ENCODE results near the gene USP12.

The USP12 gene

GRCh38 chr13:27106144-27106543, 65.5 kb downstream of the USP12 start:
- no peak overlapping the region for H3K27ac Mint-ChIP-seq
- H3K9me3 Mint-ChIP-seq (ENCODE audit: low read depth) = no peaks in the 10 kb centered on the region
- H3K4me1 Mint-ChIP-seq (ENCODE audit: low read depth) = peaks cover 15% of the 10 kb centered on the region
- no peak overlapping the region for H3K4me3 Mint-ChIP-seq
- peaks cover 33% of the 10 kb centered on the region for H3K36me3 Mint-ChIP-seq
- no peaks in the 10 kb centered on the region for H3K27me3 Mint-ChIP-seq

- H3K4me3 Mint-ChIP-seq = no peak overlapping the region
- no peak overlapping the region for H3K27ac Mint-ChIP-seq
- H3K9me3 Mint-ChIP-seq (ENCODE audit: low read depth) = no peaks in the 10 kb centered on the region
- no peaks in the 10 kb centered on the region for H3K27me3 Mint-ChIP-seq
- H3K36me3 Mint-ChIP-seq = peaks cover 33% of the 10 kb centered on the region
- H3K4me1 Mint-ChIP-seq (ENCODE audit: low read depth) = peaks cover 14% of the 10 kb centered on the region
These were observed 67.0 kb downstream of the USP12 start for GRCh38 chr13:27104606-27105005.

- H3K4me3 Mint-ChIP-seq = no peak overlapping the region
- peaks cover 27% of the 10 kb centered on the region for H3K36me3 Mint-ChIP-seq
- no peaks in the 10 kb centered on the region for H3K27me3 Mint-ChIP-seq
- H3K27ac Mint-ChIP-seq = no peak overlapping the region
- peaks cover 17% of the 10 kb centered on the region for H3K4me1 Mint-ChIP-seq (ENCODE audit: low read depth)
- H3K9me3 Mint-ChIP-seq (ENCODE audit: low read depth) = no peaks in the 10 kb centered on the region
These were observed 69.8 kb downstream of the USP12 start for GRCh38 chr13:27101847-27102246.

GRCh38 chr13:27101289-27101688, 70.3 kb downstream of the USP12 start:
- Mint-ChIP-seq H3K36me3 (peaks cover 25% of the 10 kb centered on the region), H3K9me3 (ENCODE audit: low read depth) (no peaks in the 10 kb centered on the region), H3K4me3 (no peak overlapping the region), H3K27me3 (no peaks in the 10 kb centered on the region), H3K27ac (no peak overlapping the region), H3K4me1 (ENCODE audit: low read depth) (peaks cover 14% of the 10 kb centered on the region)

GRCh38 chr13:27097691-27098090, 73.9 kb downstream of the USP12 start:
- Mint-ChIP-seq H3K27ac (no peak overlapping the region), H3K9me3 (ENCODE audit: low read depth) (no peaks in the 10 kb centered on the region), H3K36me3 (peaks cover 25% of the 10 kb centered on the region), H3K4me3 (no peak overlapping the region), H3K27me3 (no peaks in the 10 kb centered on the region), H3K4me1 (ENCODE audit: low read depth) (peaks cover 12% of the 10 kb centered on the region)

- Mint-ChIP-seq H3K27ac (no peak overlapping the region), H3K4me1 (ENCODE audit: low read depth) (no peaks in the 10 kb centered on the region), H3K27me3 (no peaks in the 10 kb centered on the region), H3K36me3 (peaks cover 48% of the 10 kb centered on the region), H3K4me3 (no peak overlapping the region), H3K9me3 (ENCODE audit: low read depth) (no peaks in the 10 kb centered on the region)
These were observed 80.2 kb downstream of the USP12 start for GRCh38 chr13:27091451-27091850.

- no peak overlapping the region for H3K4me3 Mint-ChIP-seq
- no peaks in the 10 kb centered on the region for H3K27me3 Mint-ChIP-seq
- peaks cover 4% of the 10 kb centered on the region for H3K4me1 Mint-ChIP-seq (ENCODE audit: low read depth)
- peaks cover 43% of the 10 kb centered on the region for H3K36me3 Mint-ChIP-seq
- no peak overlapping the region for H3K27ac Mint-ChIP-seq
- no peaks in the 10 kb centered on the region for H3K9me3 Mint-ChIP-seq (ENCODE audit: low read depth)
These were observed 83.0 kb downstream of the USP12 start for GRCh38 chr13:27088619-27089018.

GRCh38 chr13:27086599-27087265, 84.9 kb downstream of the USP12 start:
- Mint-ChIP-seq H3K4me3 (no peak overlapping the region), H3K27ac (no peak overlapping the region), H3K4me1 (ENCODE audit: low read depth) (peaks cover 7% of the 10 kb centered on the region), H3K36me3 (peaks cover 35% of the 10 kb centered on the region), H3K9me3 (ENCODE audit: low read depth) (no peaks in the 10 kb centered on the region), H3K27me3 (no peaks in the 10 kb centered on the region)

GRCh38 chr13:27083183-27083582, 88.4 kb downstream of the USP12 start:
- peaks cover 25% of the 10 kb centered on the region for H3K4me1 Mint-ChIP-seq (ENCODE audit: low read depth)
- H3K9me3 Mint-ChIP-seq (ENCODE audit: low read depth) = no peaks in the 10 kb centered on the region
- no peaks in the 10 kb centered on the region for H3K27me3 Mint-ChIP-seq
- peaks cover 38% of the 10 kb centered on the region for H3K36me3 Mint-ChIP-seq
- no peak overlapping the region for H3K4me3 Mint-ChIP-seq
- H3K27ac Mint-ChIP-seq = no peak overlapping the region

GRCh38 chr13:27081893-27082679, 89.5 kb downstream of the USP12 start:
- no peaks in the 10 kb centered on the region for H3K9me3 Mint-ChIP-seq (ENCODE audit: low read depth)
- H3K4me3 Mint-ChIP-seq = no peak overlapping the region
- H3K27me3 Mint-ChIP-seq = no peaks in the 10 kb centered on the region
- no peak overlapping the region for H3K27ac Mint-ChIP-seq
- H3K4me1 Mint-ChIP-seq (ENCODE audit: low read depth) = peaks cover 27% of the 10 kb centered on the region
- peaks cover 32% of the 10 kb centered on the region for H3K36me3 Mint-ChIP-seq

GRCh38 chr13:27080018-27080948, 91.3 kb downstream of the USP12 start:
- Mint-ChIP-seq H3K27ac (no peak overlapping the region), H3K9me3 (ENCODE audit: low read depth) (no peaks in the 10 kb centered on the region), H3K4me3 (no peak overlapping the region), H3K4me1 (ENCODE audit: low read depth) (peaks cover 27% of the 10 kb centered on the region), H3K36me3 (peaks cover 29% of the 10 kb centered on the region), H3K27me3 (no peaks in the 10 kb centered on the region)

- Mint-ChIP-seq H3K9me3 (ENCODE audit: low read depth) (no peaks in the 10 kb centered on the region), H3K4me1 (ENCODE audit: low read depth) (peaks cover 24% of the 10 kb centered on the region), H3K36me3 (peaks cover 31% of the 10 kb centered on the region), H3K27me3 (no peaks in the 10 kb centered on the region), H3K4me3 (no peak overlapping the region), H3K27ac (no peak overlapping the region)
These were observed 92.1 kb downstream of the USP12 start for GRCh38 chr13:27079421-27079958.

- Mint-ChIP-seq H3K27ac (no peak overlapping the region), H3K27me3 (no peaks in the 10 kb centered on the region), H3K4me3 (no peak overlapping the region), H3K36me3 (peaks cover 40% of the 10 kb centered on the region), H3K4me1 (ENCODE audit: low read depth) (peaks cover 20% of the 10 kb centered on the region), H3K9me3 (ENCODE audit: low read depth) (no peaks in the 10 kb centered on the region)
These were observed 94.2 kb downstream of the USP12 start for GRCh38 chr13:27077451-27077850.

- Mint-ChIP-seq H3K9me3 (ENCODE audit: low read depth) (no peaks in the 10 kb centered on the region), H3K4me3 (no peak overlapping the region), H3K27ac (no peak overlapping the region), H3K27me3 (no peaks in the 10 kb centered on the region), H3K4me1 (ENCODE audit: low read depth) (peaks cover 19% of the 10 kb centered on the region), H3K36me3 (peaks cover 44% of the 10 kb centered on the region)
These were observed 95.2 kb downstream of the USP12 start for GRCh38 chr13:27076421-27076820.

- Mint-ChIP-seq H3K4me1 (ENCODE audit: low read depth) (peaks cover 2% of the 10 kb centered on the region), H3K27me3 (no peaks in the 10 kb centered on the region), H3K27ac (no peak overlapping the region), H3K9me3 (ENCODE audit: low read depth) (no peaks in the 10 kb centered on the region), H3K4me3 (no peak overlapping the region), H3K36me3 (peaks cover 40% of the 10 kb centered on the region)
These were observed 98.4 kb downstream of the USP12 start for GRCh38 chr13:27073186-27073585.

Data from activated naive CD8-positive, alpha-beta T cell (primary cell).